ENCODE data around the gene IL10RB.

GRCh38 chr21:33238146-33238545, 28.0 kb upstream of the IL10RB start:
- TF ChIP-seq CTCF (conservative IDR thresholded peaks at IDR 0.05) (no peak), ZFX (IDR thresholded peaks at IDR 0.05) (no peak)
